Mesothelial cell of epicardium (in vitro differentiated cells): ENCODE results near the gene METRN. TPM values are rescaled to one million over a fixed set of nuclear protein-coding genes. Genes with fewer than 3 reads are reported as not detected.

Source experiments
- DNase-seq, 2 experiments: peaks; one replicate each; pipeline ENCODE4 v3.0.0; 2021; ENCODE audit warnings: low spot score in 2 of 2; ENCODE audit not compliant: unreplicated experiment in 2 of 2
- H3K27ac Mint-ChIP-seq: 2 replicates; pipeline ENCODE4 v1.8.0; 2021; ENCODE audit warnings: mixed read lengths
- H3K27me3 Mint-ChIP-seq: 2 replicates; pipeline ENCODE4 v1.8.0; 2021; ENCODE audit warnings: low read depth, mixed read lengths
- H3K36me3 Mint-ChIP-seq: 2 replicates; pipeline ENCODE4 v1.8.0; 2021; ENCODE audit warnings: mixed read lengths
- H3K4me1 Mint-ChIP-seq: 2 replicates; pipeline ENCODE4 v1.8.0; 2021; ENCODE audit warnings: mixed read lengths
- H3K4me3 Mint-ChIP-seq: 2 replicates; pipeline ENCODE4 v1.8.0; 2021; ENCODE audit warnings: mild to moderate bottlenecking, moderate library complexity, mixed read lengths
- H3K9me3 Mint-ChIP-seq: 2 replicates; pipeline ENCODE4 v1.8.0; 2021; ENCODE audit warnings: mixed read lengths
- total RNA-seq: library from RNA; stranded (reverse); gene quantifications from 3 replicates; pipeline ENCODE4 v1.2.1, GENCODE V29; 2021
- TF ChIP-seq, protein P1 (sequence below): fragments of 200-600 bp; sonication (generic); IDR thresholded peaks from one replicate; pipeline ENCODE4 v1.5.0; 2021; ENCODE audit warnings: antibody characterized with exemption; ENCODE audit not compliant: unreplicated experiment

Gene METRN
- total RNA-seq, 1 donor from 2014 or later = 15.1 TPM

- no peak for DNase-seq
- Mint-ChIP-seq H3K4me3 (no peak overlapping the region), H3K4me1 (peaks cover 1% of the 10 kb centered on the region), H3K27ac (no peak overlapping the region), H3K27me3 (no peaks in the 10 kb centered on the region), H3K9me3 (no peaks in the 10 kb centered on the region), H3K36me3 (no peaks in the 10 kb centered on the region)
- TF ChIP-seq, protein P1, sequence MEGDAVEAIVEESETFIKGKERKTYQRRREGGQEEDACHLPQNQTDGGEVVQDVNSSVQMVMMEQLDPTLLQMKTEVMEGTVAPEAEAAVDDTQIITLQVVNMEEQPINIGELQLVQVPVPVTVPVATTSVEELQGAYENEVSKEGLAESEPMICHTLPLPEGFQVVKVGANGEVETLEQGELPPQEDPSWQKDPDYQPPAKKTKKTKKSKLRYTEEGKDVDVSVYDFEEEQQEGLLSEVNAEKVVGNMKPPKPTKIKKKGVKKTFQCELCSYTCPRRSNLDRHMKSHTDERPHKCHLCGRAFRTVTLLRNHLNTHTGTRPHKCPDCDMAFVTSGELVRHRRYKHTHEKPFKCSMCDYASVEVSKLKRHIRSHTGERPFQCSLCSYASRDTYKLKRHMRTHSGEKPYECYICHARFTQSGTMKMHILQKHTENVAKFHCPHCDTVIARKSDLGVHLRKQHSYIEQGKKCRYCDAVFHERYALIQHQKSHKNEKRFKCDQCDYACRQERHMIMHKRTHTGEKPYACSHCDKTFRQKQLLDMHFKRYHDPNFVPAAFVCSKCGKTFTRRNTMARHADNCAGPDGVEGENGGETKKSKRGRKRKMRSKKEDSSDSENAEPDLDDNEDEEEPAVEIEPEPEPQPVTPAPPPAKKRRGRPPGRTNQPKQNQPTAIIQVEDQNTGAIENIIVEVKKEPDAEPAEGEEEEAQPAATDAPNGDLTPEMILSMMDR = no peak
Observed at GRCh38 chr16:766820-767640, 52.1 kb downstream of the METRN start.

GRCh38 chr16:767743-768235 is 52.9 kb downstream of the METRN start:
- H3K9me3 Mint-ChIP-seq = no peaks in the 10 kb centered on the region
- no peak overlapping the region for H3K27ac Mint-ChIP-seq
- no peak for DNase-seq
- no peaks in the 10 kb centered on the region for H3K36me3 Mint-ChIP-seq
- no peak overlapping the region for H3K4me3 Mint-ChIP-seq
- TF ChIP-seq, protein P1 = no peak
- H3K4me1 Mint-ChIP-seq = no peaks in the 10 kb centered on the region
- H3K27me3 Mint-ChIP-seq = no peaks in the 10 kb centered on the region

DNA sequence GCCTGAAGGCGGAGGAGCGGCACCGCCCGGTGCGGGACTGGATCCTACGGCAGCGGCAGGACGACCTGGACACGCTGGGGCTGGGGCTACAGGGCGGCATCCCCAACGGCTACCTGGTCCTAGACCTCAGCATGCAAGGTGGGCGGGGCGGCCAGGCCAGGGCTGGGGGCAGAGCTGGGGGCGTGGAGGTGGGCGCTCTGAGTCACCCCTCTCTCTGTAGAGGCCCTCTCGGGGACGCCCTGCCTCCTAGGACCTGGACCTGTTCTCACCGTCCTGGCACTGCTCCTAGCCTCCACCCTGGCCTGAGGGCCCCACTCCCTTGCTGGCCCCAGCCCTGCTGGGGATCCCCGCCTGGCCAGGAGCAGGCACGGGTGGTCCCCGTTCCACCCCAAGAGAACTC is 53.5 kb downstream of the METRN start:
- H3K4me1 Mint-ChIP-seq = no peaks in the 10 kb centered on the region
- H3K9me3 Mint-ChIP-seq = no peaks in the 10 kb centered on the region
- H3K36me3 Mint-ChIP-seq = no peaks in the 10 kb centered on the region
- TF ChIP-seq, protein P1 = no peak
- H3K4me3 Mint-ChIP-seq = no peak overlapping the region
- H3K27me3 Mint-ChIP-seq = no peaks in the 10 kb centered on the region
- DNase-seq = no peak
- H3K27ac Mint-ChIP-seq = no peak overlapping the region

Other genes with a start within 250 kb of the METRN start
- 48.2 to 49.1 TPM (median 48.7 TPM) in 3 replicates for gene CAPN15, start 187.4 kb upstream of the METRN start, total RNA-seq
- gene PRR35, start 154.7 kb upstream of the METRN start, total RNA-seq = 0.25 TPM in 1 of 3 replicates, not detected in the others
- gene NHLRC4, start 148.1 kb upstream of the METRN start, total RNA-seq = 2.3 to 3.0 TPM (median 2.7 TPM) in 3 replicates
- 78.5 to 86.7 TPM (median 84.8 TPM) in 3 replicates for gene PIGQ, start 145.2 kb upstream of the METRN start, total RNA-seq
- 23.2 to 26.2 TPM (median 25.5 TPM) in 3 replicates for gene RAB40C, start 125.1 kb upstream of the METRN start, total RNA-seq
- 0.47 to 0.94 TPM (median 0.84 TPM) in 3 replicates for gene WFIKKN1, start 84.1 kb upstream of the METRN start, total RNA-seq
- 72.1 to 74.0 TPM (median 73.2 TPM) in 3 replicates for gene METTL26, start 78.8 kb upstream of the METRN start, total RNA-seq
- gene MCRIP2, start 73.3 kb upstream of the METRN start, total RNA-seq = 20.5 to 24.6 TPM (median 21.7 TPM) in 3 replicates
- 75.9 to 86.9 TPM (median 77.2 TPM) in 3 replicates for gene WDR90, start 65.8 kb upstream of the METRN start, total RNA-seq
- 190 to 207 TPM (median 194 TPM) in 3 replicates for gene RHOT2, start 47.0 kb upstream of the METRN start, total RNA-seq
- gene RHBDL1, start 39.4 kb upstream of the METRN start, total RNA-seq = 5.9 to 6.1 TPM (median 6.0 TPM) in 3 replicates
- 69.4 to 79.9 TPM (median 72.5 TPM) in 3 replicates for gene STUB1, start 34.7 kb upstream of the METRN start, total RNA-seq
- 46.1 to 51.2 TPM (median 46.5 TPM) in 3 replicates for gene JMJD8, start 30.8 kb upstream of the METRN start, total RNA-seq
- gene WDR24, start 24.7 kb upstream of the METRN start, total RNA-seq = 20.6 to 22.8 TPM (median 21.9 TPM) in 3 replicates
- 0.18 to 0.85 TPM (median 0.23 TPM) in 3 replicates for gene FBXL16, start 9.3 kb upstream of the METRN start, total RNA-seq
- 26.2 to 33.8 TPM (median 27.5 TPM) in 3 replicates for gene ANTKMT, start 6.0 kb downstream of the METRN start, total RNA-seq
- 2.5 to 3.2 TPM (median 2.7 TPM) in 3 replicates for gene CCDC78, start 11.3 kb downstream of the METRN start, total RNA-seq
- gene HAGHL, start 12.0 kb downstream of the METRN start, total RNA-seq = 6.4 to 8.6 TPM (median 7.4 TPM) in 3 replicates
- gene CIAO3, start 25.9 kb downstream of the METRN start, total RNA-seq = 39.9 to 46.0 TPM (median 45.1 TPM) in 3 replicates
- 5.0 to 5.8 TPM (median 5.7 TPM) in 3 replicates for gene MSLN, start 45.6 kb downstream of the METRN start, total RNA-seq
- gene RPUSD1, start 73.3 kb downstream of the METRN start, total RNA-seq = 21.5 to 23.0 TPM (median 21.9 TPM) in 3 replicates
- gene CHTF18, start 73.5 kb downstream of the METRN start, total RNA-seq = 85.6 to 89.2 TPM (median 87.5 TPM) in 3 replicates
- not detected in 3 replicates for gene GNG13, start 85.6 kb downstream of the METRN start, total RNA-seq